Endodermal cell (in vitro differentiated cells): ENCODE measurements around the gene VAC14. TPM values are rescaled to one million over a fixed set of nuclear protein-coding genes. Genes with fewer than 3 reads are reported as not detected.

ENCODE experiments used
- DNase-seq: peaks from one replicate; pipeline ENCODE4 v3.0.0-alpha.2; 2017
- H3K27ac ChIP-seq: 2 replicates; pipeline ENCODE4 v1.5.1; 2013; ENCODE audit warnings: mild to moderate bottlenecking, low read depth, low read length, moderate library complexity
- H3K27me3 ChIP-seq: 2 replicates; pipeline ENCODE4 v1.6.1; 2013; ENCODE audit warnings: mild to moderate bottlenecking, low read length, moderate library complexity; ENCODE audit not compliant: insufficient read depth, control insufficient read depth, poor library complexity, severe bottlenecking
- H3K36me3 ChIP-seq: 2 replicates; pipeline ENCODE4 v1.7.0; 2013; ENCODE audit warnings: mild to moderate bottlenecking, low read length, moderate library complexity; ENCODE audit not compliant: control insufficient read depth, insufficient read depth
- H3K4me1 ChIP-seq: one replicate; pipeline ENCODE4 v1.7.0; 2013; ENCODE audit warnings: low read length; ENCODE audit not compliant: control insufficient read depth, insufficient read depth
- H3K4me3 ChIP-seq: 2 replicates; pipeline ENCODE4 v1.5.1; 2013; ENCODE audit warnings: mild to moderate bottlenecking, low read length, moderate library complexity
- H3K9ac ChIP-seq: 2 replicates; pipeline ENCODE4 v1.6.1; 2013; ENCODE audit warnings: mild to moderate bottlenecking, low read length, moderate library complexity; ENCODE audit not compliant: poor library complexity, severe bottlenecking; ENCODE audit errors: extremely low read depth
- H3K9me3 ChIP-seq: 2 replicates; pipeline ENCODE4 v1.6.1; 2013; ENCODE audit warnings: mild to moderate bottlenecking, low read length, moderate library complexity; ENCODE audit not compliant: control insufficient read depth
- H3K27ac Mint-ChIP-seq: 2 replicates; pipeline ENCODE4 v1.8.0; 2020; ENCODE audit warnings: mixed read lengths
- H3K27me3 Mint-ChIP-seq: 2 replicates; pipeline ENCODE4 v1.8.0; 2021; ENCODE audit warnings: mild to moderate bottlenecking, mixed read lengths; ENCODE audit not compliant: insufficient read depth
- H3K36me3 Mint-ChIP-seq: 2 replicates; pipeline ENCODE4 v1.8.0; 2020; ENCODE audit warnings: low read depth, mixed read lengths
- H3K4me1 Mint-ChIP-seq: 2 replicates; pipeline ENCODE4 v1.8.0; 2020; ENCODE audit warnings: mixed read lengths
- H3K4me3 Mint-ChIP-seq: 2 replicates; pipeline ENCODE4 v1.8.0; 2020; ENCODE audit warnings: mild to moderate bottlenecking, moderate library complexity, mixed read lengths
- H3K9me3 Mint-ChIP-seq: 2 replicates; pipeline ENCODE4 v1.8.0; 2020; ENCODE audit warnings: mild to moderate bottlenecking, mixed read lengths
- WGBS, 2 experiments: methylation state at CpG; one replicate each; pipeline versions ENCODE4 v1.1.5 to v1.1.7; 2013; ENCODE audit warnings: missing lambda C conversion rate in 2 of 2, mixed read lengths in 1 of 2; ENCODE audit not compliant: insufficient coverage in 1 of 2, insufficient read length in 1 of 2; 5-methylcytosine and 5-hydroxymethylcytosine counted together
- total RNA-seq, 2 donors: library from RNA; stranded (reverse); fragmentation: NEBNext Ultra II Directional in 1 of 2; extraction: Animal tissue kit (Norgen Biotek cat#: 25700) in 1 of 2; gene quantifications; 2 replicates in 1 of 2; 3 replicates in 1 of 2; pipeline ENCODE4 v1.2.1, GENCODE V29; 2021
- TF ChIP-seq, protein P1 (sequence below): fragments of 200-600 bp; sonication (generic); conservative IDR thresholded peaks from 2 replicates; pipeline ENCODE4 v1.5.0; 2021; ENCODE audit warnings: antibody characterized with exemption, mild to moderate bottlenecking

Gene VAC14
- total RNA-seq, 2 donors from 2014 or later: 47.5 to 48.7 TPM

- no peaks in the 10 kb centered on the region for H3K27me3 Mint-ChIP-seq
- 57 to 63% methylated on average over 11 to 14 of the region's 15 CpGs for WGBS, 2 experiments
- peaks cover 24% of the 10 kb centered on the region for H3K36me3 ChIP-seq
- no peaks in the 10 kb centered on the region for H3K9me3 ChIP-seq
- H3K4me3 ChIP-seq: no peak overlapping the region
- no peak overlapping the region for H3K27ac Mint-ChIP-seq
- TF ChIP-seq, protein P1, sequence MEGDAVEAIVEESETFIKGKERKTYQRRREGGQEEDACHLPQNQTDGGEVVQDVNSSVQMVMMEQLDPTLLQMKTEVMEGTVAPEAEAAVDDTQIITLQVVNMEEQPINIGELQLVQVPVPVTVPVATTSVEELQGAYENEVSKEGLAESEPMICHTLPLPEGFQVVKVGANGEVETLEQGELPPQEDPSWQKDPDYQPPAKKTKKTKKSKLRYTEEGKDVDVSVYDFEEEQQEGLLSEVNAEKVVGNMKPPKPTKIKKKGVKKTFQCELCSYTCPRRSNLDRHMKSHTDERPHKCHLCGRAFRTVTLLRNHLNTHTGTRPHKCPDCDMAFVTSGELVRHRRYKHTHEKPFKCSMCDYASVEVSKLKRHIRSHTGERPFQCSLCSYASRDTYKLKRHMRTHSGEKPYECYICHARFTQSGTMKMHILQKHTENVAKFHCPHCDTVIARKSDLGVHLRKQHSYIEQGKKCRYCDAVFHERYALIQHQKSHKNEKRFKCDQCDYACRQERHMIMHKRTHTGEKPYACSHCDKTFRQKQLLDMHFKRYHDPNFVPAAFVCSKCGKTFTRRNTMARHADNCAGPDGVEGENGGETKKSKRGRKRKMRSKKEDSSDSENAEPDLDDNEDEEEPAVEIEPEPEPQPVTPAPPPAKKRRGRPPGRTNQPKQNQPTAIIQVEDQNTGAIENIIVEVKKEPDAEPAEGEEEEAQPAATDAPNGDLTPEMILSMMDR: peak; percentile 94
- no peak overlapping the region for H3K4me3 Mint-ChIP-seq
- no peaks in the 10 kb centered on the region for H3K9me3 Mint-ChIP-seq
- no peaks in the 10 kb centered on the region for H3K4me1 ChIP-seq
- no peak overlapping the region for H3K27ac ChIP-seq
- DNase-seq: peak; percentile 94
- H3K36me3 Mint-ChIP-seq: peaks cover 29% of the 10 kb centered on the region
- no peaks in the 10 kb centered on the region for H3K27me3 ChIP-seq
- H3K9ac ChIP-seq: no peak overlapping the region
- H3K4me1 Mint-ChIP-seq: no peaks in the 10 kb centered on the region
Measured at GRCh38 chr16:70770626-70771552, 30.1 kb downstream of the VAC14 start.

GRCh38 chr16:70770291-70770625, 30.7 kb downstream of the VAC14 start:
- H3K27me3 ChIP-seq: no peaks in the 10 kb centered on the region
- H3K36me3 ChIP-seq: peaks cover 27% of the 10 kb centered on the region
- Mint-ChIP-seq H3K27ac (no peak overlapping the region), H3K4me3 (no peak overlapping the region), H3K27me3 (no peaks in the 10 kb centered on the region), H3K4me1 (no peaks in the 10 kb centered on the region), H3K36me3 (peaks cover 29% of the 10 kb centered on the region), H3K9me3 (no peaks in the 10 kb centered on the region)
- no peak for DNase-seq
- H3K4me3 ChIP-seq: no peak overlapping the region
- no peak overlapping the region for H3K27ac ChIP-seq
- TF ChIP-seq, protein P1: no peak
- no peak overlapping the region for H3K9ac ChIP-seq
- H3K9me3 ChIP-seq: no peaks in the 10 kb centered on the region
- 94% methylated on average over 9 of the region's 9 CpGs for WGBS, 2 experiments
- no peaks in the 10 kb centered on the region for H3K4me1 ChIP-seq

DNA sequence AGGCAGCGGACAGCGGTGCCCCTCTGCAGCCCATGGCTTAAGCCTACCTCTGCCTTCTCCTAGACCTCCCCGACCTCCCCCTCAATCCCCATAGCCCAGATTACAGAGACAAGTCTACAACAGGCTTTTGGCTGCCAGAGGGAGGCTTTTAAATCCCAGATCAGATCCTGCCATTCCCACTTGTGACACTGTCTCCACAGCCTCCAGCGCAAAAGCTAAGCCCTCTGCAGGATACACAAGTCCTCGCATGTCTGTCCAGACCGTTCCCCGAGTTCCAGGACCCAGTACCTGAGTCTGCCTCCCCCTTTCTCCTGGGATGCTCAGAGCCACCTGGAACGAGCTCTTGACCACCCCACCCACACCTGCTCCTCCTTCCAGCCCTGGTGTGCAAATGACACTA, 31.2 kb downstream of the VAC14 start:
- H3K36me3 ChIP-seq: peaks cover 24% of the 10 kb centered on the region
- TF ChIP-seq, protein P1: no peak
- H3K27ac ChIP-seq: no peak overlapping the region
- 94 to 100% methylated on average over 6 to 8 of the region's 8 CpGs for WGBS, 2 experiments
- H3K4me3 Mint-ChIP-seq: no peak overlapping the region
- H3K27me3 ChIP-seq: no peaks in the 10 kb centered on the region
- no peak overlapping the region for H3K9ac ChIP-seq
- H3K27me3 Mint-ChIP-seq: no peaks in the 10 kb centered on the region
- H3K27ac Mint-ChIP-seq: no peak overlapping the region
- no peak for DNase-seq
- no peak overlapping the region for H3K4me3 ChIP-seq
- no peaks in the 10 kb centered on the region for H3K9me3 Mint-ChIP-seq
- H3K4me1 Mint-ChIP-seq: no peaks in the 10 kb centered on the region
- no peaks in the 10 kb centered on the region for H3K4me1 ChIP-seq
- peaks cover 29% of the 10 kb centered on the region for H3K36me3 Mint-ChIP-seq
- H3K9me3 ChIP-seq: no peaks in the 10 kb centered on the region
